ENCODE results near the gene MRPS31.
"Not testable (repeated sequence)": the region's sequence is repeated elsewhere in the genome, so short reads cannot be mapped to it uniquely, and the experiment has no call there.

The MRPS31 gene

DNA sequence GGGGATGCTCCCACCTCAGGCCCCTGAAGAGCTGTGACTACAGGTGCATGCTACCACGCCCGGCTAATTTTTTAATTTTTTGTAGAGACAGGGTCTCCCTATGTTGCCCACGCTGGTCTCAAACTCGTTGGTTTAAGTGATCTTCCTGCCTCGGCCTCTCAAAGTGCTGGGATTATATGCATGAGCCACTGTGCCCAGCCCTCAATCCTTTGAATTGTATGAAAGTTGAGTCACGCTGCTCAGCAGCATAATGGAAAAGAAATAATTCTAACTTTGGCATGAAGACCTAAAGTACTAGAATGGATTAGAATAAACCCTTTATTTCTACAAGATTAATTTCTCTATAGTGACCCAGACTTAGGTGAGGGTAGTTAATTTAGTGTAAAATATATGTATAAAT, 42.4 kb downstream of the MRPS31 start:
- H3K4me1 ChIP-seq, result no peaks in the 10 kb centered on the region
- H4K20me1 ChIP-seq, result no peaks in the 10 kb centered on the region
- TF ChIP-seq Cebpa-rat (IDR thresholded peaks at IDR 0.05), result no peak
- no peak overlapping the region for H3K27ac ChIP-seq
- H3K4me2 ChIP-seq, result no peak overlapping the region
- H3K36me3 ChIP-seq, result peaks cover 70% of the 10 kb centered on the region
- no peaks in the 10 kb centered on the region for H3K27me3 ChIP-seq
- no peak overlapping the region for H3K9ac ChIP-seq
- H3K4me3 ChIP-seq, result no peak overlapping the region
- no peaks in the 10 kb centered on the region for H3K9me3 ChIP-seq

DNA sequence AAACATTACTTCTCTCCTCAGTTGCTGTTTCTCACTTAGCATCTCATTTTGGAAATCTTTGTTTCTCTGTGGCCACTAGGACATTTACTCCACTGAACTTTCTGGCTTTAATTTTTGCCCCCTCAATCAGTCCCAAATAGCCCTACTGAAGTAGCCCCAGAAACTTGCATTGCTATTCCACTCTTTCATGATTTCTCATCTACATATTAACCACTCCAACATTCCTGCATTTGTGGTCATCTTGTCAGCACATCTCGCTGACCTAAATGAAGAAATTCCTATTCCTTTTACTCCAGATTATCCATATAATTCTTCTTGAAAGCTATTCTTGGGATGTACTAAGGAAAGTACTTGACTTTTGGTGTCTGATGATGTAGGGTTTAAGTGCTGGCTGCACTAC, 56.6 kb downstream of the MRPS31 start:
- not testable (repeated sequence) for H4K20me1 ChIP-seq, H3K27ac ChIP-seq, H3K4me2 ChIP-seq, H3K27me3 ChIP-seq, H3K4me3 ChIP-seq, H3K9ac ChIP-seq, H3K4me1 ChIP-seq
- H3K36me3 ChIP-seq, result peaks cover 48% of the 10 kb centered on the region
- peaks cover 17% of the 10 kb centered on the region for H3K9me3 ChIP-seq

DNA sequence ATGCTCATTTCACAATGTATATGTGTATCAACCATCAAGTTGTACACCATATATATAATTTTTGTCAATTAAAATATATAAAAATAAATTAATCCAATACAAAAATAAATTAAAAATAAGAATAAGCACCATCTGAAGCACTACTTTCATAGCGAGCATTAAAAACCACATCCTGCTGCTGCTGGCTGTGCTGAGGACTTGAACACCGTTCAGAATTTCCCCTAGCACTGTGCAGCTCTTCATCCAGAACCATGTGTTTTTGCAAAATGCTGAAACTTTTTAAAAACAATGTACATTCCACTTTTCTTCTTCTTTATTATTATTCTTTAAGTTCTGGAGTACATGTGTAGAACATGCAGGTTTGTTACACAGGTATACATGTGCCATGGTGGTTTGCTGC, 64.6 kb downstream of the MRPS31 start:
- Histone ChIP-seq H4K20me1 (no peaks in the 10 kb centered on the region), H3K27ac (no peak overlapping the region), H3K9ac (no peak overlapping the region), H3K36me3 (no peaks in the 10 kb centered on the region), H3K4me1 (no peaks in the 10 kb centered on the region), H3K4me3 (no peak overlapping the region), H3K9me3 (peaks cover 11% of the 10 kb centered on the region; the same call in 1 of the 2 replicates), H3K4me2 (no peak overlapping the region), H3K27me3 (no peaks in the 10 kb centered on the region)
- no peak for TF ChIP-seq Cebpa-rat (IDR thresholded peaks at IDR 0.05)

DNA sequence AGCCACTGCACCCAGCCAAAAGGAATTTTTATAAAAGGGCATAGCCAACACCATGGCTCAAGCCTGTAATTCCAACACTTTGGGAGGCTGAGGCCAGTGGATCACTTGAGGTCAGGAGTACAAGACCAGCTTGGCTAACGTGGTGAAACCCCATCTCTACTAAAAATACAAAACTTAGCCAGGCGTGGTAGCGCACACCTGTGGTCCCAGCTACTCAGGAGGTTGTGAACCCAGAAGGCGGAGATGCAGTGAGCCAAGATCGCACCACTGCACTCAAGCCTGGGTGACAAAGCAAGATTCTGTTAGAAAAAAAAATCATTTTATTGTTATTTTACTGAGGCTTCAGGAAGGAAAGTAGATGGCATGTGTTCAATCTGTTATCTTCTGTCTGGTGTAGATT, 73.3 kb downstream of the MRPS31 start:
- Histone ChIP-seq H3K9ac (no peak overlapping the region), H3K4me2 (no peak overlapping the region), H4K20me1 (no peaks in the 10 kb centered on the region), H3K4me1 (peaks cover 6% of the 10 kb centered on the region; the same call in 1 of the 2 replicates), H3K36me3 (no peaks in the 10 kb centered on the region), H3K9me3 (no peaks in the 10 kb centered on the region), H3K27ac (no peak overlapping the region), H3K4me3 (no peak overlapping the region), H3K27me3 (no peaks in the 10 kb centered on the region)
- TF ChIP-seq Cebpa-rat (IDR thresholded peaks at IDR 0.05), result no peak

DNA sequence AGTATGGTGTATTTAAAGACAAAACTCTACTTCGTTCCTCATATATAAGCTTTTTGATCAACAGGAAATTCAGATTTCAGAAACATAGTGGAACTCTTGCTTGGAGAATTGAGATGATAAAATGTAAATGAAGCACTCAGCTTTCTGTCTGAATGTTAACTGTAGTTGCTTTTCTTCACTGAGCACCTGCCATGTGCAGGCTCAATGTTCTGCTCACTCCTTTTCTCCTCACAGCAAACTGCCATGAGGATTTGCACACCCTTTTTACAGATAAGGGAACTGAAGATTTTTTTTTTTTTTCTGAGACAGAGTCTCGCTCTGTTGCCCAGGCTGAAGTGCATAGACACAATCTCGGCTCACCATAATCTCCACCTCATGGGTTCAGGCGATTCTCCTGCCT, 76.6 kb downstream of the MRPS31 start:
- peaks cover 6% of the 10 kb centered on the region; the same call in 1 of the 2 replicates for H3K4me1 ChIP-seq
- H3K4me2 ChIP-seq, result no peak overlapping the region
- no peaks in the 10 kb centered on the region for H3K9me3 ChIP-seq
- no peaks in the 10 kb centered on the region for H4K20me1 ChIP-seq
- H3K9ac ChIP-seq, result no peak overlapping the region
- H3K27me3 ChIP-seq, result no peaks in the 10 kb centered on the region
- H3K4me3 ChIP-seq, result no peak overlapping the region
- no peaks in the 10 kb centered on the region for H3K36me3 ChIP-seq
- no peak for TF ChIP-seq Cebpa-rat (IDR thresholded peaks at IDR 0.05)
- H3K27ac ChIP-seq, result no peak overlapping the region

DNA sequence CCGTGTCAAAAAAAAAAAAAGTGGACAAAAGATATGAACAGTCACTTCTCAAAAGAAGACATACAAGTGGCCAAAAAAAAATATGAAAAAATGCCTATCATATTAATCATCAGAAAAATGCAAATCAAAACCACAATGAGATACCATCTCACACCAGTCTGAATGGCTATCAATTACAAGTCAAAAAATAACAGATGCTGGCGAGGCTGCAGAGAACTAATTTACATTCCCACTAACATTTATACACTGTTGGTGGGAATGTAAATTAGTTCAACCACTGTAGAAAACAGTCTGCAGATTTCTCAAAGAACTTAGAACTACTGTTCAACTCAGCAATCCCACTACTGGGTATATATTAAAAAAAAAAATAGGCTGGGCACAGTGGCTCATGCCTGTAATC, 78.0 kb downstream of the MRPS31 start:
- H3K27me3 ChIP-seq, result no peaks in the 10 kb centered on the region
- H3K4me1 ChIP-seq, result peaks cover 4% of the 10 kb centered on the region; the same call in 1 of the 2 replicates
- no peak overlapping the region for H3K4me3 ChIP-seq
- TF ChIP-seq Cebpa-rat (IDR thresholded peaks at IDR 0.05), result no peak
- no peak overlapping the region for H3K4me2 ChIP-seq
- no peak overlapping the region for H3K27ac ChIP-seq
- no peak overlapping the region for H3K9ac ChIP-seq
- H3K36me3 ChIP-seq, result no peaks in the 10 kb centered on the region
- no peaks in the 10 kb centered on the region for H4K20me1 ChIP-seq
- no peaks in the 10 kb centered on the region for H3K9me3 ChIP-seq

DNA sequence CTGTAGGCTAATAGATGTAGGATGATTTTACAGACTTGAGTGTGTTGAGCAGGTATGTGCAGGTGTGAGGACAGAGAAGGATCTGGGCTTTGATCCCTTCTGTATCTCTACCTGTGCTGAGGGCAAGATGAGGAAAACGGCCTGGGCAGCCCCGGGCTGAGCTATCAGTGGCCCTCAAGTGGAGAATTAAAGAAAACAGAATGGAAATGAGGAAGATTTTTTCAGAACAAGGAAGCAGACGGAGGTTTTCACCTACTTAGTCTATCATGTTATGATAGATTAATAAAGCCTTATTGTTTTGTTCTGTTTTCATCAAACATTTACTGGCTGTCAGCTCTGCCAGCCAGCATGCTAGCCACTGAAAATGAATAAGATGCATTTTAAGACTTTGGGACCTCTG, 82.2 kb downstream of the MRPS31 start:
- Histone ChIP-seq H3K9ac (no peak overlapping the region), H3K9me3 (no peaks in the 10 kb centered on the region), H3K27me3 (no peaks in the 10 kb centered on the region), H4K20me1 (no peaks in the 10 kb centered on the region), H3K4me1 (no peaks in the 10 kb centered on the region), H3K36me3 (no peaks in the 10 kb centered on the region), H3K4me3 (no peak overlapping the region), H3K27ac (no peak overlapping the region), H3K4me2 (no peak overlapping the region)
- TF ChIP-seq Cebpa-rat (IDR thresholded peaks at IDR 0.05), result no peak

DNA sequence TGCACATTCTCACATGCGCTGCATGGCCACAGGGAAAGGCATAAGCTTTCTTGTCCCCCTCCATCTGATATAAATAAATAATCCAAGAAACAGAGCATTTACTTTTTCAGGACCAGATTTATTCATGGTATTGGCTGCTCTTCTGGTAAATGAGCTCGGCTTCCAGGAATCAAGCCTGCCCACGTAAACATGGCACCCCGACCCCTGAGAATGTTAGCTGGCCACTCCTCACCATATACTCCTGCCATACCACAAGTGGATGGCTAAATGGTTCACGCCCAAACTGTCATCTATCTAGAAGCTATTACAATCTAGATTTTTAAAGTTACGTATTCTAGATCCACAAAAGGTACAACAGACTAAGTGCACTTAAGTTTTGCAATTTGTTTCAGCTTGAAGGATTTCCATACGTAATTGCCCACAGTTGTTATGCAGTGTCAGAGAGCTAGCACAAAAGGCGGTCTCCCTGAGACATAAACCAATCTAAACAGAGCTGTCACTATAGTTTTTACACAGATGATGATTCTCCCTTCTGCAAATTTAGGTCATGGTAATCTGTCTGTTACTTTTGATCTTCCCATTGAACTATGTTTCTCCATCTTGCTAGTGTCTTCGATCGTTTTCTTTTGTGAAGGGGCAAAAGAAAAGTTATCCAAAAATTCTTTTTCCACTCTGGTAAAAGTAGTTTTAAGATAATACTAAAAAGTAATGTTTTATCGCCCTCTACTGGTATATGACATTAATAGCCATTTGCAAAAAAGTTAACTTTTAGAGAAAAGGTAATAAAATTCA, 88.3 kb downstream of the MRPS31 start:
- Histone ChIP-seq H3K36me3 (no peaks in the 10 kb centered on the region), H3K4me3 (no peak overlapping the region), H3K9me3 (no peaks in the 10 kb centered on the region), H3K27me3 (no peaks in the 10 kb centered on the region), H4K20me1 (no peaks in the 10 kb centered on the region), H3K9ac (no peak overlapping the region), H3K4me2 (no peak overlapping the region), H3K4me1 (peaks cover 6% of the 10 kb centered on the region; the same call in 1 of the 2 replicates), H3K27ac (no peak overlapping the region)
- no peak for TF ChIP-seq Cebpa-rat (IDR thresholded peaks at IDR 0.05)

DNA sequence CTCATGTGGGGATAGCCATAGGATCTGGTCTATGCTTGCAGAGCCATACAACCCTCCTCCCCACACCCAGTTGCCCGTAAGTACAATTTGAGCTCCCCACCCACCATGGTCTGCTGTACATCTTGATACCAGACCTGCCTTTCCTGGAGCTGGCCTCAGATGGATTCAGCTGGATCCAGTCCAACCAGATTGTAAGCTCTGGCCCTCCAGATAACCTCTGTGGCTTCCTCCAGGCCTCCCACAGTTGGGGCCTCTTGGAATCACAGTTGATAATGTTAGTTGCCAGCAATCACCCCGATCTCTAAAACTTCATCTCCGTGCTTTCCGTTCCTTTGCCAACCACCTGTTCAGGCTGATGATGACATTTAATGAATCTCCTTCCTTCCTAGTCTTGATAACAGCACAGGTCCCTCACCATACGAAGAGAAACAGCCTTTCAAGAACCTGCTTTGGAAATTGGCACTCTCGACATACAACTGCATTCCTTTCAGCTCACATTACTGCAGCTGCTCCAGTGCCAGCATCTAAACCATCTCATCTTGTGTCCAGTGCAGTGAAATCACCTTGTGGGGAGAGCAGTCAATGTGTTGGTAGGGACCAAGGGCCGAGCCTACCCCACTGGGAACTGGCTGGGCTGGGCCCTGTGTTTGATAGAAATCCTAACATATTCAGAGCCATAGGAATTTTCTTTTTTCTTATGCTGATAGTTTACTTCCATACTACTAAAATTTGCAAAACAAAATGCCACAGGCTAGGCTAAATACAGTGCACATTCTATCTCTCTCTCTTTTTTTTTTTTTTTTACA, 89.4 kb downstream of the MRPS31 start:
- Histone ChIP-seq H3K27ac (no peak overlapping the region), H3K36me3 (no peaks in the 10 kb centered on the region), H4K20me1 (no peaks in the 10 kb centered on the region), H3K9ac (no peak overlapping the region; the same call in 1 of the 2 replicates), H3K4me1 (peaks cover 6% of the 10 kb centered on the region; the same call in 1 of the 2 replicates), H3K9me3 (no peaks in the 10 kb centered on the region), H3K27me3 (no peaks in the 10 kb centered on the region), H3K4me3 (no peak overlapping the region), H3K4me2 (peak overlapping the region; percentile 5; the same call in 1 of the 2 replicates)
- no peak for TF ChIP-seq Cebpa-rat (IDR thresholded peaks at IDR 0.05)

DNA sequence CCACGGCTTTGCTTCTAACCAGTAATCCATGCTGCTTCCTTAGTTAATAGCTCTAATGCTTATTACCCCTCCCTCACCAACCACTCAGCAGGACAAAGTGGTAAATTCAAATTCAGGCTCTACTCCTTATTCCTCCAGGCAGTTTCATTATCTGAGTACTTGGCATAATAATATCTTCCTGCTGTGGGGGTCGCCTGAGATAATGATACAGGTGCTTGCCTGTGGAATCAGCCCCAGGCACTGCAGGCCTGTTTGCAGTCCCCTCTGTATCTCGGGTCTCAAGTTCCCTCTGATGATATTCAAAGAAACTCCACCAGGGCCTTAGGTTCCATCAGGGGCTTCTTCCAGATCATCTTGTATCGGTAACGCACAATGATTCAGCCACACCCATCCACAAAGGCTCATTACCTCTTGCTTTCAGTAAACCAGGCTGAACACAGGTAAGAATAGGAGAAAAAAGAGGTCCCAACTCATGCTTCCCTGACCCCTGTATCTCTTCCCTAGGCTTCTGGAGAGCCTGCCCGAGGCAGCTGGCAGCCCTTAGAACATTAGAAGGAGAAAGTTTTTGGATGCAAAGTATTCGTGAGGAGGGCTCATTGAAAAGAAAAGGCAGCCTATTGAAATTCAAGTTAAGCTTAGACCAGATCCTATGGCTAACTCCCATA, 90.2 kb downstream of the MRPS31 start:
- Histone ChIP-seq H3K9ac (no peak overlapping the region), H3K4me1 (peaks cover 6% of the 10 kb centered on the region; the same call in 1 of the 2 replicates), H3K36me3 (no peaks in the 10 kb centered on the region), H3K27me3 (no peaks in the 10 kb centered on the region), H3K27ac (no peak overlapping the region), H3K4me3 (no peak overlapping the region), H3K9me3 (no peaks in the 10 kb centered on the region), H3K4me2 (no peak overlapping the region), H4K20me1 (no peaks in the 10 kb centered on the region)
- TF ChIP-seq Cebpa-rat (IDR thresholded peaks at IDR 0.05), result no peak
